HG03571 (cell line): ENCODE measurements around the gene OR10G2.

Experiments used
- ATAC-seq: cut with Tn5 transposase; IDR thresholded peaks from one replicate; pipeline ENCODE4 v1.9.1; 2021; ENCODE audit not compliant: unreplicated experiment

OR10G2 gene

GRCh38 chr14:21589317-21589716 lies 45.4 kb downstream of the OR10G2 start:
- no peak for ATAC-seq
